Endothelial cell of umbilical vein (primary cell): ENCODE results near the gene CALML6.

Experiments used
- CTCF ChIP-seq, 2 donors: IDR thresholded peaks; 1 replicate in 1 of 2; 2 replicates in 1 of 2; pipeline ENCODE4 v1.5.1; 2011; ENCODE audit warnings: low read length in 2 of 2, mild to moderate bottlenecking in 2 of 2, moderate library complexity in 2 of 2, control low read depth in 1 of 2, inconsistent platforms in 1 of 2, low read depth in 1 of 2; ENCODE audit not compliant: insufficient read depth in 1 of 2; ENCODE audit errors: extremely low read depth in 1 of 2
- EZH2 ChIP-seq: IDR thresholded peaks from 2 replicates; pipeline ENCODE4 v1.6.1; 2012; ENCODE audit warnings: borderline replicate concordance, low read depth, mild to moderate bottlenecking, moderate library complexity, low read length, inconsistent platforms; ENCODE audit not compliant: severe bottlenecking
- FOS ChIP-seq: IDR thresholded peaks from 2 replicates; pipeline ENCODE4 v1.6.1; 2011; ENCODE audit warnings: mild to moderate bottlenecking, low read length, moderate library complexity, borderline replicate concordance; ENCODE audit not compliant: insufficient read depth
- JUN ChIP-seq: IDR thresholded peaks from 2 replicates; pipeline ENCODE4 v1.6.1; 2011; ENCODE audit warnings: borderline replicate concordance, low read depth; ENCODE audit not compliant: insufficient read length, insufficient read depth
- POLR2AphosphoS5 ChIP-seq: IDR thresholded peaks from 2 replicates; pipeline ENCODE4 v1.6.1; 2012; ENCODE audit warnings: low read depth, mild to moderate bottlenecking, control low read depth, low read length, moderate library complexity; ENCODE audit not compliant: insufficient read depth

GRCh38 chr1:1919304-1920056, 4.4 kb downstream of the CALML6 start:
- TF ChIP-seq POLR2AphosphoS5 (no peak), CTCF (IDR thresholded peaks at IDR 0.05; ENCODE audit: extremely low read depth in 1 of 2, insufficient read depth in 1 of 2, low read depth in 1 of 2, low read length in 2 of 2) (no peak), FOS (no peak), EZH2 (no peak), JUN (no peak)
